KMS-11 (cell line): ENCODE measurements around the gene RPP30.

Source experiments
- H2AFZ ChIP-seq: fragments of 200-600 bp; sonication (generic); 2 replicates; pipeline ENCODE4 v1.6.1; 2016; ENCODE audit warnings: antibody characterized with exemption, mixed run types, low read depth
- H3K27ac ChIP-seq: fragments of 200-600 bp; sonication (generic); 2 replicates; pipeline ENCODE4 v1.6.1; 2016; ENCODE audit warnings: mild to moderate bottlenecking, mixed run types
- H3K27me3 ChIP-seq: fragments of 200-600 bp; sonication (generic); 2 replicates; pipeline ENCODE4 v1.6.1; 2017; ENCODE audit warnings: mild to moderate bottlenecking, low read depth, mixed run types, moderate library complexity; ENCODE audit not compliant: insufficient read depth
- H3K36me3 ChIP-seq: fragments of 200-600 bp; sonication (generic); 2 replicates; pipeline ENCODE4 v1.6.1; 2017; ENCODE audit warnings: mild to moderate bottlenecking, mixed run types; ENCODE audit not compliant: insufficient read depth
- H3K4me1 ChIP-seq: fragments of 200-600 bp; sonication (generic); 2 replicates; pipeline ENCODE4 v1.6.1; 2016; ENCODE audit warnings: mild to moderate bottlenecking, low read depth, mixed run types; ENCODE audit not compliant: poor library complexity, severe bottlenecking
- H3K4me2 ChIP-seq: fragments of 200-600 bp; sonication (generic); 2 replicates; pipeline ENCODE4 v1.7.0; 2016; ENCODE audit warnings: mild to moderate bottlenecking, mixed run types
- H3K4me3 ChIP-seq: fragments of 200-600 bp; sonication (generic); IDR thresholded peaks from 2 replicates; pipeline ENCODE4 v1.6.1; 2017; ENCODE audit warnings: low read depth, low read length, mixed read lengths; ENCODE audit not compliant: insufficient read depth
- H3K79me2 ChIP-seq: fragments of 200-600 bp; sonication (generic); 2 replicates; pipeline ENCODE4 v1.6.1; 2016; ENCODE audit warnings: low read depth, mixed run types; ENCODE audit not compliant: insufficient read depth
- H3K9ac ChIP-seq: fragments of 200-600 bp; sonication (generic); 2 replicates; pipeline ENCODE4 v1.6.1; 2016; ENCODE audit warnings: mild to moderate bottlenecking, mixed run types
- H4K20me1 ChIP-seq: fragments of 200-600 bp; sonication (generic); 2 replicates; pipeline ENCODE4 v1.6.1; 2016; ENCODE audit warnings: mild to moderate bottlenecking, mixed run types; ENCODE audit not compliant: insufficient read depth
- TF ChIP-seq, protein P1 (sequence below): fragments of 200-600 bp; sonication (generic); conservative IDR thresholded peaks from 2 replicates; pipeline ENCODE4 v1.6.1; 2017; ENCODE audit warnings: low read depth, mild to moderate bottlenecking, antibody characterized with exemption, low read length, moderate library complexity, mixed read lengths

RPP30 gene

DNA sequence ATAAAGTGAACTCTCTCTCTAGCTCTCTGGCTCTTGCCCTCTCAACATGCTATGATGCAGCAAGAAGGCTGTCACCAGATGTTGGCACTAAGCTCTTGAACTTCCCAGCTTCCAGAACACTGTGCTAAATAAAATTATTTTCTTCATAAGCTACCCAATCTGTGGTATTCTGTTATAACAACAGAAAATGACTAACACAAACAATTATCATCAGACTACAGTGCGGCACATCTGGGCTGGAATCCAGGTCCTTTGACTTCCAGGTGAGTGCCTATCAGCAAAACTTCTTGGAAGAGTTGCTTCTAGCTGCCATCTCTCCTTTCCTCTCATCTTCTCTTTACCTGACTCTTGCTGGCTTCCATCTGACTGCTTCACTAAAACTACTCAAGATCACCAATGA lies 34.3 kb upstream of the RPP30 start:
- H3K4me2 ChIP-seq: no peak overlapping the region
- TF ChIP-seq, protein P1, sequence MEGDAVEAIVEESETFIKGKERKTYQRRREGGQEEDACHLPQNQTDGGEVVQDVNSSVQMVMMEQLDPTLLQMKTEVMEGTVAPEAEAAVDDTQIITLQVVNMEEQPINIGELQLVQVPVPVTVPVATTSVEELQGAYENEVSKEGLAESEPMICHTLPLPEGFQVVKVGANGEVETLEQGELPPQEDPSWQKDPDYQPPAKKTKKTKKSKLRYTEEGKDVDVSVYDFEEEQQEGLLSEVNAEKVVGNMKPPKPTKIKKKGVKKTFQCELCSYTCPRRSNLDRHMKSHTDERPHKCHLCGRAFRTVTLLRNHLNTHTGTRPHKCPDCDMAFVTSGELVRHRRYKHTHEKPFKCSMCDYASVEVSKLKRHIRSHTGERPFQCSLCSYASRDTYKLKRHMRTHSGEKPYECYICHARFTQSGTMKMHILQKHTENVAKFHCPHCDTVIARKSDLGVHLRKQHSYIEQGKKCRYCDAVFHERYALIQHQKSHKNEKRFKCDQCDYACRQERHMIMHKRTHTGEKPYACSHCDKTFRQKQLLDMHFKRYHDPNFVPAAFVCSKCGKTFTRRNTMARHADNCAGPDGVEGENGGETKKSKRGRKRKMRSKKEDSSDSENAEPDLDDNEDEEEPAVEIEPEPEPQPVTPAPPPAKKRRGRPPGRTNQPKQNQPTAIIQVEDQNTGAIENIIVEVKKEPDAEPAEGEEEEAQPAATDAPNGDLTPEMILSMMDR: no peak
- no peaks in the 10 kb centered on the region for H3K27me3 ChIP-seq
- H2AFZ ChIP-seq: no peak overlapping the region
- H3K4me3 ChIP-seq: no peak overlapping the region
- no peak overlapping the region for H3K9ac ChIP-seq
- H3K27ac ChIP-seq: no peak overlapping the region
- no peaks in the 10 kb centered on the region for H3K36me3 ChIP-seq
- H3K79me2 ChIP-seq: no peaks in the 10 kb centered on the region
- no peaks in the 10 kb centered on the region for H3K4me1 ChIP-seq
- no peaks in the 10 kb centered on the region for H4K20me1 ChIP-seq

DNA sequence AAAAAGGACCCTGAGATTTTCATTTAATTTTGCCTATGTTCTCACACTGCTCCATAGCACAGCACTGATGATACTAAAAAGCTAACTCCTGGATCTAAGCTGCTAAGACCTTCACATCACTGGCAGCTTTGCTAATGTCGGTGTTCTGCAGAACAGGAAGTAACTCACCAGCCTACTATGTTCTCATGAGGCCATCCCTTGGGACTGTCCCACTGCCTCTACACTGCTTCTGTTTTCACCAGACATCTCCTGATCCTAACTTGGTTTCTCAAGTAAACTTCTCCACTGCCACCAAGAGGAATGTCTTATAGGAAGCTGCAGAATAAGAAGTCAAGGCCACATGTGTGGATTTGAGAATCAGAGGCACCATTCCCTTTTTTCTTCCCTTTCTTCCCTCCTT lies 29.0 kb upstream of the RPP30 start:
- TF ChIP-seq, protein P1: no peak
- Histone ChIP-seq H3K4me2 (no peak overlapping the region), H2AFZ (no peak overlapping the region), H3K79me2 (no peaks in the 10 kb centered on the region), H3K4me3 (no peak overlapping the region), H3K27ac (no peak overlapping the region), H4K20me1 (no peaks in the 10 kb centered on the region), H3K9ac (no peak overlapping the region), H3K36me3 (no peaks in the 10 kb centered on the region), H3K4me1 (no peaks in the 10 kb centered on the region), H3K27me3 (no peaks in the 10 kb centered on the region)

GRCh38 chr10:90845726-90846125 lies 26.0 kb upstream of the RPP30 start:
- TF ChIP-seq, protein P1: no peak
- H3K27ac ChIP-seq: no peak overlapping the region
- H3K4me1 ChIP-seq: no peaks in the 10 kb centered on the region
- no peak overlapping the region for H2AFZ ChIP-seq
- no peaks in the 10 kb centered on the region for H4K20me1 ChIP-seq
- no peak overlapping the region for H3K4me2 ChIP-seq
- H3K36me3 ChIP-seq: no peaks in the 10 kb centered on the region
- H3K79me2 ChIP-seq: no peaks in the 10 kb centered on the region
- H3K4me3 ChIP-seq: no peak overlapping the region
- H3K27me3 ChIP-seq: no peaks in the 10 kb centered on the region
- no peak overlapping the region for H3K9ac ChIP-seq

DNA sequence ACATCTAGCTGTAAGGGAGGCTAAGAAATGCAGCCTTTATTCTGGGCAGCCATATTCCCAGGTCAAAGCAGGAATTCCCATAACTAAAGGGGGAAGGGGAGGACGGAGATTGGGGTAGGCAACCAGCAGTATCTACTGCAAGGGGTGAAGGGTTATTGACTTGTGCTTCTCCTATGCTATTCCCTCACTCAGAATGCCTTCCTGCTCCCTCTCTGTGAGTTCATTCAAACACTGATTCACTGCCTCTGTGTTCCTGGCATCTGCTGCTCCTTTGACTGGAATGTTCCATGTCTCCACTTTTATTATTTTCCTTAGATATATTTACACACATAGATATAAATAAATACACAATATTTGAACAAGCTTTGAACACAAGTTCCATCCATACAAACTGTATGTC lies 25.0 kb upstream of the RPP30 start:
- Histone ChIP-seq H3K79me2 (no peaks in the 10 kb centered on the region), H3K9ac (no peak overlapping the region), H3K4me1 (no peaks in the 10 kb centered on the region), H3K27me3 (no peaks in the 10 kb centered on the region), H2AFZ (no peak overlapping the region), H4K20me1 (no peaks in the 10 kb centered on the region), H3K27ac (no peak overlapping the region), H3K4me2 (no peak overlapping the region), H3K36me3 (no peaks in the 10 kb centered on the region), H3K4me3 (no peak overlapping the region)
- TF ChIP-seq, protein P1: no peak

DNA sequence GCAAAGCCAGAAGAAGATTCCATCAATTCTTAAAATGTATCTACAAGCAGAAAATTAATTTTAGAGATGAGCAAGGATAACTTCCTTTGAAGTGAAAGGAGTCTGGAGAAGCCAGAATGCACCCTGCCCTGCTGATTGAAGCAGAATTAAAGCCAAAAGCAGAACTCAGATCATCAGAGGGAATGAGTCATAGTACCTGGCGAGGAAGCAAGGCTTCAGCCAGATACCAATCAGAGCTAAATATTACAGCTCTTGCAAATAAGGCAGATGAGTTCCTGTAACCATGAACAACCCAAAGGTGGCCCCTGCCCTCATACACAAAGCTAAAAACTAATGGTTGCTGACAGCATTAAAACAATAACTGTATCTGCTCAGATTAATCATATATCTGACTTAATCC lies 24.3 kb upstream of the RPP30 start:
- Histone ChIP-seq H2AFZ (no peak overlapping the region), H3K27ac (no peak overlapping the region), H3K4me3 (no peak overlapping the region), H3K4me1 (no peaks in the 10 kb centered on the region), H3K9ac (no peak overlapping the region), H3K4me2 (no peak overlapping the region), H3K79me2 (no peaks in the 10 kb centered on the region), H4K20me1 (no peaks in the 10 kb centered on the region), H3K27me3 (no peaks in the 10 kb centered on the region), H3K36me3 (no peaks in the 10 kb centered on the region)
- TF ChIP-seq, protein P1: no peak
